ENCODE measurements around the gene SLC25A24.
"Not testable (repeated sequence)": the region's sequence is repeated elsewhere in the genome, so short reads cannot be mapped to it uniquely, and the experiment has no call there.

GRCh38 chr1:108162409-108162808 lies 37.7 kb downstream of the SLC25A24 start:
- not testable (repeated sequence) for TF ChIP-seq CTCF (IDR thresholded peaks at IDR 0.05; ENCODE audit: low read length); EZH2 (IDR thresholded peaks at IDR 0.05; ENCODE audit: borderline replicate concordance, low read length)

Data from OCI-LY1 (cell line).